SU-DHL-6 (cell line): ENCODE measurements around the gene MDM2.

Experiments
- H2AFZ ChIP-seq: fragments of 200-600 bp; sonication (generic); 2 replicates; pipeline ENCODE4 v1.6.1; 2014; ENCODE audit warnings: low read depth, mild to moderate bottlenecking, moderate library complexity, mixed read lengths, antibody characterized with exemption, low read length; ENCODE audit not compliant: severe bottlenecking
- H3F3A ChIP-seq: fragments of 200-600 bp; shearing (Covaris generic); 2 replicates; pipeline ENCODE4 v1.6.0; 2016; ENCODE audit warnings: antibody characterized with exemption, mild to moderate bottlenecking; ENCODE audit not compliant: insufficient read depth
- H3K27ac ChIP-seq: fragments of 200-600 bp; sonication (generic); 2 replicates; pipeline ENCODE4 v1.5.1; 2016; ENCODE audit warnings: low read depth, mild to moderate bottlenecking, low read length, moderate library complexity, mixed read lengths
- H3K27me3 ChIP-seq: fragments of 200-600 bp; sonication (generic), shearing (Covaris generic); 2 replicates; pipeline ENCODE4 v1.6.0; 2014; ENCODE audit warnings: mild to moderate bottlenecking, low read length
- H3K36me3 ChIP-seq: fragments of 200-600 bp; sonication (generic); 2 replicates; pipeline ENCODE4 v1.6.1; 2014; ENCODE audit warnings: mild to moderate bottlenecking, low read length, mixed read lengths
- H3K4me2 ChIP-seq: fragments of 300-600, 200-600 bp; shearing (Covaris generic), sonication (generic); 2 replicates; pipeline ENCODE4 v1.6.0; 2014; ENCODE audit warnings: low read length, low read depth, mild to moderate bottlenecking; ENCODE audit not compliant: poor library complexity, severe bottlenecking
- H3K4me3 ChIP-seq: fragments of 200-600 bp; sonication (generic); 2 replicates; pipeline ENCODE4 v1.5.1; 2014; ENCODE audit warnings: antibody characterized with exemption, low read length, mild to moderate bottlenecking, mixed read lengths; ENCODE audit not compliant: insufficient read depth, poor library complexity, severe bottlenecking
- H3K79me2 ChIP-seq: fragments of 200-600 bp; sonication (generic); 2 replicates; pipeline ENCODE4 v1.6.1; 2014; ENCODE audit warnings: mild to moderate bottlenecking, low read length, moderate library complexity; ENCODE audit not compliant: insufficient read depth
- H3K9ac ChIP-seq: fragments of 200-600 bp; sonication (generic); 2 replicates; pipeline ENCODE4 v1.7.0; 2014; ENCODE audit warnings: mild to moderate bottlenecking, low read length
- H3K9me2 ChIP-seq: fragments of 200-600 bp; sonication (generic); replicated peaks from 2 replicates; pipeline ENCODE4 v1.6.1; 2014; ENCODE audit warnings: low read length; ENCODE audit not compliant: insufficient read depth
- H3K9me3 ChIP-seq: fragments of 200-600 bp; sonication (generic); 2 replicates; pipeline ENCODE4 v1.6.1; 2014; ENCODE audit warnings: low read length, mixed read lengths; ENCODE audit not compliant: insufficient read depth
- H4K20me1 ChIP-seq: fragments of 200-600 bp; sonication (generic); 2 replicates; pipeline ENCODE4 v1.6.1; 2014; ENCODE audit warnings: low read depth, mild to moderate bottlenecking, antibody characterized with exemption, low read length, moderate library complexity, mixed read lengths
- EZH2phosphoT487 ChIP-seq: fragments of 200-600 bp; sonication (generic), shearing (Covaris generic); conservative IDR thresholded peaks from 2 replicates; pipeline ENCODE4 v1.6.1; 2018; ENCODE audit warnings: mild to moderate bottlenecking, antibody characterized with exemption, low read length, moderate library complexity, mixed read lengths
- TF ChIP-seq, protein P1 (sequence below): fragments of 200-600 bp; sonication (generic); IDR thresholded peaks from one replicate; pipeline ENCODE4 v1.5.1; 2017; ENCODE audit warnings: antibody characterized with exemption, mild to moderate bottlenecking, low read length, moderate library complexity; ENCODE audit not compliant: insufficient read depth, poor library complexity, severe bottlenecking

Gene MDM2

DNA sequence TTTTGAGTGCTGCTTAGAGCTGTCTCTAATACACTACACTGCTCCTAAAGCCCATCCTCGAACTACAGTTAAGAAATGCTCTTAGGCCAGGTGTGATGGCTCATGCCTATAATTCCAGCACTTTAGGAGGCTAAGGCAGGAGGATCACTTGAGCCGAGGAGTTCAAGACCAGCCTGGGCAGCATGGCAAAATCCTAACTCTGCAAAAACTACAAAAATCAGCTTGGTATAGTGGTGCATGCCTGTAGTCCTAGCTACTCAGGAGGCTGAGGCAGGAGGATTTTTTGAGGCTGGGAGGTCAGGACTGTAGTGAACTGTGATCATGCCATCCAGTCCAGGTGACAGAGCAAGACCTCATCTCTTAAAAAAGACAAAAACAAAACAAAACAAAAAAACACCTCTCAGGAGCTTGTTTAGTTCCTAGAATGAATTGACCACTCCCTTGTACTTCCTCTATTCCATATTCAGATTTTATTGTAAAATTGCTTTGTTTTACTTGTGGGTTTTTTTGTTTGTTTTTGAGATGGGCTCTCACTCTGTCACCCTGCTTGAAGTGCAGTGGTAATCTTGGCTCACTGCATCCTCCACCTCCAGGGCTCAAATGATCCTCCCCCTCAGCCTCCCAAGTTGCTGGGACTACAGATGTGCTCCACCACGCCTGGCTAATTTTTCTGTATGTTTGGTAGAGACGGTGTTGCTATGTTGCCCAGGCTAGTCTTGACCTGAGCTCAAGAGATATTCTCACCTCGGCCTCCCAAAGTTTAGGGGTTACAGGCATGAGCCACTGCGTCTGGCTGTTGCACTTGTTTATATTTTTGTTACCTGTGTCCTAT is 13.6 kb downstream of the MDM2 start:
- Histone ChIP-seq H3K9me3 (no peaks in the 10 kb centered on the region), H3K36me3 (peaks cover 69% of the 10 kb centered on the region), H3K79me2 (peaks cover 34% of the 10 kb centered on the region)

DNA sequence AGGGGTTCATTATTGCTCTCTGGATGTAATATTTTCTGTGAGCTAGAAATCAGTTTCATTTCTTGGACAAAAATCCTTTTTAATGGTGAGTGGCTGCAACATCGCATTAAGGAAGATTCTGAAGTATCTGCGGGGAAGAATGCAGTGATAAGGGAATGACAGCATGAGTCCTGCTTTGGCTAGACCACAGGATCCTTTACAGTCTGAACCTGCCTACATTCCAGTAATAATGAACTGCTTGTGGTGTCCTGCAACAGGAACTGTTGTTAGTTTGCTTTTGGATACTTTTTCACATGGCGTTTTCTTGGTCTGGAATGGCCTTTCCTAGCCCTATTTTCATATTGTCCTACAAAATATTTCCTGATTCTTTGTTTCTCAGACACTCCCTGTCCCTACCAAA is 15.7 kb downstream of the MDM2 start:
- Histone ChIP-seq H3K36me3 (peaks cover 73% of the 10 kb centered on the region), H3K27ac (no peak overlapping the region), H3K27me3 (no peaks in the 10 kb centered on the region), H3K4me3 (no peak overlapping the region), H2AFZ (no peak overlapping the region), H3F3A (peaks cover 29% of the 10 kb centered on the region), H3K9me3 (no peaks in the 10 kb centered on the region), H4K20me1 (peaks cover 12% of the 10 kb centered on the region), H3K4me2 (no peak overlapping the region), H3K9ac (no peak overlapping the region), H3K79me2 (peaks cover 29% of the 10 kb centered on the region), H3K9me2 (no peaks in the 10 kb centered on the region)
- TF ChIP-seq, protein P1, sequence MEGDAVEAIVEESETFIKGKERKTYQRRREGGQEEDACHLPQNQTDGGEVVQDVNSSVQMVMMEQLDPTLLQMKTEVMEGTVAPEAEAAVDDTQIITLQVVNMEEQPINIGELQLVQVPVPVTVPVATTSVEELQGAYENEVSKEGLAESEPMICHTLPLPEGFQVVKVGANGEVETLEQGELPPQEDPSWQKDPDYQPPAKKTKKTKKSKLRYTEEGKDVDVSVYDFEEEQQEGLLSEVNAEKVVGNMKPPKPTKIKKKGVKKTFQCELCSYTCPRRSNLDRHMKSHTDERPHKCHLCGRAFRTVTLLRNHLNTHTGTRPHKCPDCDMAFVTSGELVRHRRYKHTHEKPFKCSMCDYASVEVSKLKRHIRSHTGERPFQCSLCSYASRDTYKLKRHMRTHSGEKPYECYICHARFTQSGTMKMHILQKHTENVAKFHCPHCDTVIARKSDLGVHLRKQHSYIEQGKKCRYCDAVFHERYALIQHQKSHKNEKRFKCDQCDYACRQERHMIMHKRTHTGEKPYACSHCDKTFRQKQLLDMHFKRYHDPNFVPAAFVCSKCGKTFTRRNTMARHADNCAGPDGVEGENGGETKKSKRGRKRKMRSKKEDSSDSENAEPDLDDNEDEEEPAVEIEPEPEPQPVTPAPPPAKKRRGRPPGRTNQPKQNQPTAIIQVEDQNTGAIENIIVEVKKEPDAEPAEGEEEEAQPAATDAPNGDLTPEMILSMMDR = no peak
- no peak for TF ChIP-seq EZH2phosphoT487

More for the DNA sequence above, 13.6 kb downstream of the MDM2 start:
- H3K9ac ChIP-seq = no peak overlapping the region
- H3K27ac ChIP-seq = no peak overlapping the region
- H3K4me2 ChIP-seq = no peak overlapping the region
- H4K20me1 ChIP-seq = peaks cover 15% of the 10 kb centered on the region
- H3F3A ChIP-seq = peaks cover 11% of the 10 kb centered on the region; the same call in 1 of the 2 replicates
- no peak overlapping the region for H3K4me3 ChIP-seq
- H3K9me2 ChIP-seq = no peaks in the 10 kb centered on the region
- no peaks in the 10 kb centered on the region for H3K27me3 ChIP-seq
- no peak overlapping the region for H2AFZ ChIP-seq
- TF ChIP-seq, protein P1 = no peak
- no peak for TF ChIP-seq EZH2phosphoT487

DNA sequence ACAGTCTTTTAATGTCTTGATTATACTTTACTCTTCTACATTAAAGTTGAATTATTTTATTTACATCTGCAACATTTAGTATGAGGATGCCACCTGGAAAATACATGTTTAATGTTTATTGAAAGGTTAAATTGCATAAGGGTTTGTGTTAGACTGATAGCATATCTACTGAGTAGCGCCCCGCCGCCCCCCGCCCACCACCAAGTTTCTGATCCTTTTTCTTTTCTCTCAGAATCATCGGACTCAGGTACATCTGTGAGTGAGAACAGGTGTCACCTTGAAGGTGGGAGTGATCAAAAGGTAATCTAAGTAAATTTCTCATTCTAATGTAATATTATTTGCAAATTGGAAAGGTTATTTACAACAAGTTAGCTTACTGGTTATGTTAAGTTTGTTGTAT is 16.2 kb downstream of the MDM2 start:
- H3K9me2 ChIP-seq = no peaks in the 10 kb centered on the region
- H3K4me2 ChIP-seq = no peak overlapping the region
- peaks cover 8% of the 10 kb centered on the region for H4K20me1 ChIP-seq
- peaks cover 24% of the 10 kb centered on the region for H3K79me2 ChIP-seq
- no peak overlapping the region for H3K9ac ChIP-seq
- TF ChIP-seq, protein P1 = no peak
- no peak for TF ChIP-seq EZH2phosphoT487
- H3K36me3 ChIP-seq = peaks cover 74% of the 10 kb centered on the region
- peaks cover 33% of the 10 kb centered on the region for H3F3A ChIP-seq
- H3K9me3 ChIP-seq = no peaks in the 10 kb centered on the region
- H3K27me3 ChIP-seq = no peaks in the 10 kb centered on the region
- no peak overlapping the region for H3K4me3 ChIP-seq
- no peak overlapping the region for H2AFZ ChIP-seq
- H3K27ac ChIP-seq = no peak overlapping the region
